Endothelial cell of umbilical vein (primary cell): ENCODE measurements around the gene COQ4. TPM values are rescaled to one million over a fixed set of nuclear protein-coding genes. Genes with fewer than 3 reads are reported as not detected.

Experiments used
- BruUV-seq: library from RNA; stranded (reverse); fragments of 400-500 nt; replicated peaks from 2 replicates; lab custom pipeline; 2021; lab: Mats Ljungman, UMichigan
- CTCF ChIA-PET: fragments of 300-600, 350-600 bp; sonication (Branson Sonifier 250); formaldehyde crosslinking; loops from one replicate; lab custom pipeline; 2021; ENCODE audit warnings: antibody characterized with exemption, inconsistent platforms; lab: Charles Lee
- POLR2A ChIA-PET: fragments of 300-600, 350-600 bp; sonication (Branson Sonifier 250); formaldehyde crosslinking; loops from one replicate; lab custom pipeline; 2021; ENCODE audit warnings: antibody characterized with exemption, inconsistent platforms; lab: Charles Lee
- DNase-seq: peaks from one replicate; pipeline ENCODE4 v3.0.0-alpha.2; 2011; ENCODE audit warnings: low read depth, low spot score
- FAIRE-seq: peaks from 2 replicates; lab custom pipeline; 2011; peaks lifted over from hg19 to GRCh38; lab: Jason Lieb, UNC
- H2AFZ ChIP-seq: 2 replicates; pipeline ENCODE4 v1.6.0; 2012; ENCODE audit warnings: low read depth, low read length, control low read depth, inconsistent platforms
- H3K27ac ChIP-seq: 2 replicates; pipeline ENCODE4 v1.5.1; 2011; ENCODE audit warnings: low read depth, mild to moderate bottlenecking, control low read depth, low read length, moderate library complexity; ENCODE audit not compliant: insufficient read depth
- H3K27me3 ChIP-seq, 2 experiments: 2 replicates each; pipeline versions ENCODE4 v1.6.0 to v1.6.1; 2011; ENCODE audit warnings: low read length in 2 of 2, mixed read lengths in 1 of 2; ENCODE audit not compliant: control insufficient read depth in 2 of 2, insufficient read depth in 2 of 2
- H3K36me3 ChIP-seq, 2 experiments: 2 replicates in 1 of 2; 3 replicates in 1 of 2; pipeline ENCODE4 v1.5.1; 2011; ENCODE audit warnings: low read length in 2 of 2, mild to moderate bottlenecking in 1 of 2, moderate library complexity in 1 of 2; ENCODE audit not compliant: control insufficient read depth in 2 of 2, insufficient read depth in 2 of 2; ENCODE audit errors: extremely low read depth in 1 of 2
- H3K4me1 ChIP-seq: 3 replicates; pipeline ENCODE4 v1.5.1; 2011; ENCODE audit warnings: mild to moderate bottlenecking, low read length; ENCODE audit not compliant: control insufficient read depth, insufficient read depth; ENCODE audit errors: extremely low read depth
- H3K4me2 ChIP-seq: 2 replicates; pipeline ENCODE4 v1.6.1; 2011; ENCODE audit warnings: low read length, control low read depth, mixed read lengths; ENCODE audit not compliant: insufficient read depth
- H3K4me3 ChIP-seq, 3 experiments: fragments of 200-600 bp in 1 of 3; sonication (generic), shearing (Covaris generic) in 1 of 3; replicated peaks in 1 of 3; 2 replicates each; pipeline ENCODE4 v1.5.1; 2011 to 2016; ENCODE audit warnings: control low read depth in 3 of 3, low read length in 3 of 3, mild to moderate bottlenecking in 2 of 3, inconsistent platforms in 1 of 3, low read depth in 1 of 3, moderate library complexity in 1 of 3; ENCODE audit not compliant: insufficient read depth in 1 of 3
- H3K79me2 ChIP-seq: 2 replicates; pipeline ENCODE4 v1.6.0; 2012; ENCODE audit warnings: low read length, inconsistent platforms; ENCODE audit not compliant: control insufficient read depth, insufficient read depth
- H3K9ac ChIP-seq: replicated peaks from 2 replicates; pipeline ENCODE3; 2011; ENCODE audit warnings: low read length, control low read depth; ENCODE audit not compliant: insufficient read depth; ENCODE audit errors: extremely low read depth
- H3K9me1 ChIP-seq: replicated peaks from 3 replicates; pipeline ENCODE4 v1.6.0; 2011; ENCODE audit warnings: mild to moderate bottlenecking, low read length; ENCODE audit not compliant: control insufficient read depth, insufficient read depth; ENCODE audit errors: extremely low read depth
- H3K9me3 ChIP-seq: replicated peaks from 2 replicates; pipeline ENCODE4 v1.5.1; 2012; ENCODE audit warnings: low read length, inconsistent platforms; ENCODE audit not compliant: control insufficient read depth, insufficient read depth
- H4K20me1 ChIP-seq: replicated peaks from 2 replicates; pipeline ENCODE3; 2011; ENCODE audit warnings: mild to moderate bottlenecking, low read length; ENCODE audit not compliant: control insufficient read depth, insufficient read depth; ENCODE audit errors: extremely low read depth
- CTCF ChIP-seq, 2 donors: IDR thresholded peaks; 1 replicate in 1 of 2; 2 replicates in 1 of 2; pipeline ENCODE4 v1.5.1; 2011; ENCODE audit warnings: low read length in 2 of 2, mild to moderate bottlenecking in 2 of 2, moderate library complexity in 2 of 2, control low read depth in 1 of 2, inconsistent platforms in 1 of 2, low read depth in 1 of 2; ENCODE audit not compliant: insufficient read depth in 1 of 2; ENCODE audit errors: extremely low read depth in 1 of 2
- EZH2 ChIP-seq: IDR thresholded peaks from 2 replicates; pipeline ENCODE4 v1.6.1; 2012; ENCODE audit warnings: borderline replicate concordance, low read depth, mild to moderate bottlenecking, moderate library complexity, low read length, inconsistent platforms; ENCODE audit not compliant: severe bottlenecking
- GATA2 ChIP-seq: IDR thresholded peaks from 2 replicates; pipeline ENCODE4 v1.7.0; 2011; ENCODE audit warnings: low read depth, mild to moderate bottlenecking, moderate library complexity, mixed read lengths, low read length; ENCODE audit not compliant: insufficient read length, insufficient read depth
- JUN ChIP-seq: IDR thresholded peaks from 2 replicates; pipeline ENCODE4 v1.6.1; 2011; ENCODE audit warnings: borderline replicate concordance, low read depth; ENCODE audit not compliant: insufficient read length, insufficient read depth
- MAX ChIP-seq: IDR thresholded peaks from 2 replicates; pipeline ENCODE4 v1.6.1; 2011; ENCODE audit not compliant: insufficient read depth, insufficient read length
- MYC ChIP-seq: IDR thresholded peaks from one replicate; pipeline ENCODE4 v1.6.1; 2011; ENCODE audit warnings: mild to moderate bottlenecking, low read depth, low read length
- POLR2A ChIP-seq: IDR thresholded peaks from 2 replicates; pipeline ENCODE4 v1.6.1; 2012; ENCODE audit warnings: low read depth, mild to moderate bottlenecking, control low read depth, low read length
- dilution Hi-C: fragments of 300-500 bp; cut with MboI; formaldehyde crosslinking; loops from one replicate; pipeline ENCODE4 v1.15.0; 2019; ENCODE audit warnings: low sequenced_read_pairs; ENCODE audit not compliant: extremely low pct_ligation_motif_present
- intact Hi-C: fragments of 100-400 bp; cut with micrococcal nuclease; formaldehyde crosslinking; loops from one replicate; pipeline ENCODE4 v1.10.0; 2022
- polyA plus RNA-seq, 4 experiments: library from polyadenylated mRNA; depleted of rRNA in 3 of 4; stranded (reverse) in 3 of 4; unstranded in 1 of 4; fragments of >200 nt; gene quantifications; 2 replicates each; pipeline versions ENCODE4 v1.2.1 to v1.2.3, GENCODE V29; 2011 to 2012; ENCODE audit warnings: missing spikeins in 1 of 4
- total RNA-seq: library from RNA; stranded (reverse); gene quantifications from 2 replicates; pipeline ENCODE4 v1.2.3, GENCODE V29; 2021

Gene COQ4
- total and polyA plus RNA-seq, 2 donors (not counting 3 experiments of a cell fraction or from before 2014, with no cell fraction given), result 44.4 to 78.1 TPM

GRCh38 chr9:128297221-128297773, 25.3 kb upstream of the COQ4 start:
- H3K4me2 ChIP-seq, result no peak overlapping the region
- no peak overlapping the region for H3K9ac ChIP-seq
- ChIA-PET CTCF (interaction anchor here (1.0 to 4.4 kb wide), 3 partner anchors 10 to 123 kb away, joined by 3 to 48 read pairs (median 23); partner anchors contain the start of gene CERCAM), POLR2A (no interaction called here)
- no peak overlapping the region for H3K4me3 ChIP-seq
- FAIRE-seq (no peak), DNase-seq (no peak)
- H3K36me3 ChIP-seq, result no peaks in the 10 kb centered on the region
- H2AFZ ChIP-seq, result no peak overlapping the region
- intact Hi-C loops (loop anchor here (10.0 kb wide), 1 partner anchor 258 kb away; the partner anchor contains the start of gene SPTAN1), dilution Hi-C loops (no loop called here)
- no TSS peak for BruUV-seq
- no peak for TF ChIP-seq POLR2A
- TF ChIP-seq MYC, result no peak
- TF ChIP-seq EZH2, result no peak
- TF ChIP-seq MAX, result no peak
- no peak for TF ChIP-seq GATA2
- TF ChIP-seq CTCF (IDR thresholded peaks at IDR 0.05; ENCODE audit: extremely low read depth in 1 of 2, insufficient read depth in 1 of 2, low read depth in 1 of 2, low read length in 2 of 2), result no peak
- no peak for TF ChIP-seq JUN
- no peaks in the 10 kb centered on the region for H3K27me3 ChIP-seq
- H3K9me3 ChIP-seq, result no peaks in the 10 kb centered on the region
- H4K20me1 ChIP-seq, result no peaks in the 10 kb centered on the region
- H3K9me1 ChIP-seq, result no peaks in the 10 kb centered on the region
- H3K27ac ChIP-seq, result no peak overlapping the region
- H3K79me2 ChIP-seq, result no peaks in the 10 kb centered on the region
- peaks cover 6% of the 10 kb centered on the region for H3K4me1 ChIP-seq
